IMR-90 (cell line): ENCODE data around the gene CTBP2. TPM values are rescaled to one million over a fixed set of nuclear protein-coding genes. Genes with fewer than 3 reads are reported as not detected.
"Not testable (repeated sequence)": the region's sequence is repeated elsewhere in the genome, so short reads cannot be mapped to it uniquely, and the experiment has no call there.

Experiments used
- ATAC-seq: fragments of 200-7000 bp; cut with Tn5 transposase; 2 replicates; pipeline ENCODE4 v1.9.1; 2020; ENCODE audit warnings: low read depth, mild to moderate bottlenecking, moderate library complexity
- BruUV-seq: library from RNA; stranded (reverse); fragments of 400-500 nt; replicated peaks from 2 replicates; lab custom pipeline; 2021; lab: Mats Ljungman, UMichigan
- CTCF ChIA-PET: fragments of 300-600 bp; formaldehyde crosslinking; extraction: SDS; loops from one replicate; lab custom pipeline; 2021; ENCODE audit warnings: antibody characterized with exemption; lab: Yijun Ruan, JAX
- POLR2A ChIA-PET: fragments of 300-600 bp; sonication (Branson Sonifier 250); formaldehyde crosslinking; loops from one replicate; lab custom pipeline; 2022; ENCODE audit warnings: antibody characterized with exemption; ENCODE audit not compliant: unreplicated experiment; lab: Charles Lee
- DNase-seq: peaks from one replicate; pipeline ENCODE4 v3.0.0; 2013
- H2AFZ ChIP-seq: replicated peaks from 2 replicates; pipeline ENCODE3; 2013; ENCODE audit warnings: low read length, mild to moderate bottlenecking; ENCODE audit not compliant: poor library complexity
- H2AK5ac ChIP-seq: 2 replicates; pipeline ENCODE4 v1.6.1; 2013; ENCODE audit warnings: low read depth, low read length, inconsistent platforms
- H2AK9ac ChIP-seq: replicated peaks from 2 replicates; pipeline ENCODE3; 2013; ENCODE audit warnings: mild to moderate bottlenecking, low read depth, low read length, moderate library complexity; ENCODE audit not compliant: poor library complexity
- H2BK120ac ChIP-seq: 2 replicates; pipeline ENCODE4 v1.6.1; 2013; ENCODE audit warnings: low read depth, low read length, inconsistent platforms
- H2BK15ac ChIP-seq: 3 replicates; pipeline ENCODE4 v1.6.1; 2013; ENCODE audit warnings: low read depth, low read length, inconsistent platforms
- H2BK20ac ChIP-seq: 2 replicates; pipeline ENCODE4 v1.6.1; 2013; ENCODE audit warnings: low read depth, mild to moderate bottlenecking, inconsistent platforms, low read length, moderate library complexity
- H2BK5ac ChIP-seq: 2 replicates; pipeline ENCODE4 v1.6.1; 2013; ENCODE audit warnings: mild to moderate bottlenecking, low read depth, low read length, inconsistent platforms; ENCODE audit not compliant: poor library complexity, severe bottlenecking
- H3K14ac ChIP-seq: replicated peaks from 2 replicates; pipeline ENCODE4 v1.6.1; 2013; ENCODE audit warnings: low read depth, low read length, inconsistent platforms
- H3K18ac ChIP-seq: 2 replicates; pipeline ENCODE4 v1.6.1; 2013; ENCODE audit warnings: low read depth, low read length, control low read depth
- H3K23ac ChIP-seq: 2 replicates; pipeline ENCODE4 v1.6.1; 2013; ENCODE audit warnings: low read depth, low read length, inconsistent platforms
- H3K27ac ChIP-seq: 2 replicates; pipeline ENCODE4 v1.5.1; 2013; ENCODE audit warnings: mild to moderate bottlenecking, control low read depth, low read length; ENCODE audit not compliant: insufficient read depth
- H3K27me3 ChIP-seq: 2 replicates; pipeline ENCODE4 v1.6.1; 2013; ENCODE audit warnings: low read length; ENCODE audit not compliant: control insufficient read depth, insufficient read depth
- H3K36me3 ChIP-seq: 2 replicates; pipeline ENCODE4 v1.6.1; 2013; ENCODE audit warnings: low read length, mixed read lengths; ENCODE audit not compliant: control insufficient read depth, insufficient read depth
- H3K4ac ChIP-seq: 2 replicates; pipeline ENCODE4 v1.6.1; 2013; ENCODE audit warnings: low read depth, low read length, inconsistent platforms
- H3K4me1 ChIP-seq: 2 replicates; pipeline ENCODE4 v1.6.1; 2013; ENCODE audit warnings: low read length, mixed read lengths; ENCODE audit not compliant: control insufficient read depth, insufficient read depth
- H3K4me2 ChIP-seq: 2 replicates; pipeline ENCODE4 v1.6.1; 2013; ENCODE audit warnings: low read depth, mild to moderate bottlenecking, control low read depth, low read length, moderate library complexity
- H3K4me3 ChIP-seq: 2 replicates; pipeline ENCODE4 v1.5.1; 2013; ENCODE audit warnings: low read depth, mild to moderate bottlenecking, control low read depth, low read length, moderate library complexity; ENCODE audit not compliant: insufficient read depth
- H3K56ac ChIP-seq: 2 replicates; pipeline ENCODE4 v1.6.1; 2013; ENCODE audit warnings: low read length, inconsistent platforms; ENCODE audit not compliant: insufficient read depth; ENCODE audit errors: extremely low read depth
- H3K79me1 ChIP-seq, 2 experiments: 2 replicates each; pipeline ENCODE4 v1.6.1; 2013; ENCODE audit warnings: low read length in 2 of 2, inconsistent platforms in 1 of 2, low read depth in 1 of 2
- H3K9ac ChIP-seq: 2 replicates; pipeline ENCODE4 v1.6.1; 2013; ENCODE audit warnings: low read depth, low read length, control low read depth
- H3K9me1 ChIP-seq: 2 replicates; pipeline ENCODE4 v1.6.1; 2013; ENCODE audit warnings: low read length, inconsistent platforms; ENCODE audit not compliant: insufficient read depth
- H3K9me3 ChIP-seq: 2 replicates; pipeline ENCODE4 v1.6.1; 2013; ENCODE audit warnings: low read length; ENCODE audit not compliant: control insufficient read depth, insufficient read depth
- H4K20me1 ChIP-seq: 2 replicates; pipeline ENCODE4 v1.6.1; 2013; ENCODE audit warnings: low read length, inconsistent platforms; ENCODE audit not compliant: insufficient read depth
- H4K5ac ChIP-seq: 2 replicates; pipeline ENCODE4 v1.6.1; 2013; ENCODE audit warnings: mild to moderate bottlenecking, low read depth, low read length, control low read depth
- H4K8ac ChIP-seq, 2 experiments: 2 replicates each; pipeline ENCODE4 v1.6.1; 2013; ENCODE audit warnings: low read depth in 2 of 2, low read length in 2 of 2, control low read depth in 1 of 2, inconsistent platforms in 1 of 2
- H4K91ac ChIP-seq: 2 replicates; pipeline ENCODE4 v1.6.1; 2013; ENCODE audit warnings: low read depth, low read length, inconsistent platforms; ENCODE audit not compliant: insufficient read depth
- WGBS, 2 experiments: methylation state at CpG; one replicate each; pipeline versions ENCODE4 v1.1.5 to v1.1.7; 2013; ENCODE audit warnings: missing lambda C conversion rate in 2 of 2; ENCODE audit not compliant: insufficient read length in 1 of 2; ENCODE audit errors: extremely low coverage in 2 of 2; 5-methylcytosine and 5-hydroxymethylcytosine counted together
- dilution Hi-C: fragments of 300-500 bp; cut with HindIII; formaldehyde crosslinking; loops from one replicate; pipeline ENCODE4 v1.14.3; 2018; ENCODE audit warnings: low sequenced_read_pairs; ENCODE audit not compliant: unreplicated experiment
- in situ Hi-C: fragments of 300-500 bp; cut with MboI; formaldehyde crosslinking; loops from 3 replicates; pipeline ENCODE4 v1.14.3; 2019; ENCODE audit warnings: low sequenced_read_pairs, inconsistent platforms, mixed read lengths
- intact Hi-C: fragments of 100-400 bp; cut with micrococcal nuclease; formaldehyde crosslinking; loops from 2 replicates; pipeline ENCODE4 v1.10.0; 2022
- polyA plus RNA-seq, 3 experiments: library from polyadenylated mRNA; depleted of rRNA; stranded (reverse); fragments of >200 nt; gene quantifications; 2 replicates each; pipeline ENCODE4 v1.2.3, GENCODE V29; 2012; ENCODE audit warnings: low replicate concordance in 1 of 3
- total RNA-seq: library from RNA; depleted of rRNA; stranded (reverse); fragments of >200 nt; gene quantifications from 2 replicates; pipeline ENCODE4 v1.2.3, GENCODE V29; 2012

CTBP2 gene
- total and polyA plus RNA-seq, 2 of the 4 experiments (the other 2 are of a cell fraction): 81.0 to 86.6 TPM

DNA sequence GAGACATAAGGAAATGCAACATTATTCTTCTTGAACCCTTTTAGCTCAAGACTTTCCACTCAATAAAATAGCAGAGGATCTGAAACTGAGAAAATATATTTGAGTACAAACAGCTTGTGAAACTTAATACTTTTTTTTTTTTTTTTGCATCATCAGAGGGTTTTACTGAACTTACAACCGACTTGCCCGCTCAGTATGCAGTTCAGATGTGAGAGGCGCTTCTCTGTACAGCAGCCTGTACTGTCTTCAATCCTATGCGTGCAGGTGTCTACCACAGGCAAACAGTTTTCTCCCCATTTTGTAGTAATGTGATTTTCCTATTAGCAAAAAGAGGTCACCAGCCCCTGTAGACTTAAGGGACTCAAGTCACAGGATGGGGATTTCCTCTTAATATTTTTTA, 171.6 kb downstream of the CTBP2 start:
- H3K18ac ChIP-seq, H4K5ac ChIP-seq, H3K23ac ChIP-seq, POLR2A ChIA-PET, H2AFZ ChIP-seq, H3K14ac ChIP-seq, ATAC-seq, H4K91ac ChIP-seq, H3K4me3 ChIP-seq, H2BK5ac ChIP-seq, H3K56ac ChIP-seq, dilution Hi-C loops, DNase-seq, H3K4ac ChIP-seq, H2AK5ac ChIP-seq, H4K8ac ChIP-seq, H2BK120ac ChIP-seq, H3K9ac ChIP-seq, H3K4me1 ChIP-seq, H3K27me3 ChIP-seq, H3K9me3 ChIP-seq, H2BK20ac ChIP-seq, H2AK9ac ChIP-seq, H3K27ac ChIP-seq, H2BK15ac ChIP-seq, H3K9me1 ChIP-seq, H3K4me2 ChIP-seq: not testable (repeated sequence)
- H3K79me1 ChIP-seq: peaks cover 15 to 42% of the 10 kb centered on the region in 2 experiments
- in situ Hi-C loops: loop anchor here (25.0 kb wide), 1 partner anchor 451 kb away; no protein-coding TSS in a partner anchor
- no CpG with 5 or more reads among the region's 4 CpGs for whole genome bisulfite sequencing, 2 experiments
- peaks cover 60% of the 10 kb centered on the region for H3K36me3 ChIP-seq
- intact Hi-C loops: loop anchor here (10.0 kb wide), 1 partner anchor 454 kb away; no protein-coding TSS in a partner anchor
- CTCF ChIA-PET: interaction anchor here (0.7 kb wide), 1 partner anchor 235 kb away, joined by 6 read pairs; no protein-coding TSS in a partner anchor
- H4K20me1 ChIP-seq: peaks cover 23% of the 10 kb centered on the region
- TSS peak; percentile 92 for BruUV-seq
